Tibial artery (tissue), 4 donors: ENCODE results near the gene POGZ.

Source experiments
- DNase-seq, 2 donors: peaks; one replicate each; pipeline ENCODE4 v3.0.0-alpha.2; 2019
- H3K27ac ChIP-seq, 2 donors: fragments of 200-600 bp; sonication (generic) in 1 of 2; 1 replicate in 1 of 2; 2 replicates in 1 of 2; pipeline ENCODE4 v1.5.1; 2018 to 2019; ENCODE audit warnings: mild to moderate bottlenecking in 1 of 2
- H3K27me3 ChIP-seq, 2 donors: fragments of 200-600 bp; sonication (generic) in 1 of 2; one replicate each; pipeline versions ENCODE4 v1.5.1 to v1.6.0; 2016 to 2019
- H3K36me3 ChIP-seq, 3 donors: fragments of 200-600 bp; sonication (generic) in 2 of 3; one replicate each; pipeline ENCODE4 v1.5.1; 2016 to 2019; ENCODE audit warnings: mild to moderate bottlenecking in 2 of 3
- H3K4me1 ChIP-seq, 4 donors: fragments of 200-600 bp; sonication (generic) in 2 of 4; 1 replicate in 3 of 4; 2 replicates in 1 of 4; pipeline ENCODE4 v1.5.1; 2016 to 2019
- H3K4me3 ChIP-seq, 2 donors: fragments of 200-600 bp; sonication (generic) in 1 of 2; 1 replicate in 1 of 2; 2 replicates in 1 of 2; pipeline ENCODE4 v1.5.1; 2018 to 2019; ENCODE audit warnings: mild to moderate bottlenecking in 2 of 2
- H3K9me3 ChIP-seq, 3 donors: fragments of 200-600 bp; sonication (generic) in 1 of 3; one replicate each; pipeline ENCODE4 v1.5.1; 2016 to 2019
- CTCF ChIP-seq, 2 experiments: fragments of 200-600 bp in 1 of 2; fragments of 450-650 bp in 1 of 2; IDR thresholded peaks; one replicate each; pipeline ENCODE4 v1.5.1; 2017 to 2019; ENCODE audit warnings: antibody characterized with exemption in 2 of 2, mild to moderate bottlenecking in 1 of 2, moderate library complexity in 1 of 2
- intact Hi-C: fragments of 100-400 bp; cut with DNase I; formaldehyde crosslinking; loops from one replicate; pipeline ENCODE4 v1.15.0; 2023; ENCODE audit warnings: low total_unique reads

The POGZ gene

GRCh38 chr1:151495316-151495715 lies 36.0 kb upstream of the POGZ start:
- intact Hi-C loops: no loop called here
- no peak for DNase-seq
- no peaks in the 10 kb centered on the region for H3K9me3 ChIP-seq
- no peak for TF ChIP-seq CTCF (IDR thresholded peaks at IDR 0.05)
- no peaks in the 10 kb centered on the region for H3K27me3 ChIP-seq
- H3K4me1 ChIP-seq: peaks cover 0 to 4% (median 0%) of the 10 kb centered on the region in 4 donors
- H3K4me3 ChIP-seq: no peak overlapping the region
- no peak overlapping the region for H3K27ac ChIP-seq
- no peaks in the 10 kb centered on the region for H3K36me3 ChIP-seq

GRCh38 chr1:151494741-151495281 lies 35.5 kb upstream of the POGZ start:
- no peak for DNase-seq
- intact Hi-C loops: no loop called here
- no peak for TF ChIP-seq CTCF (IDR thresholded peaks at IDR 0.05)
- Histone ChIP-seq H3K4me1 (peaks cover 0 to 4% (median 0%) of the 10 kb centered on the region in 4 donors), H3K9me3 (no peaks in the 10 kb centered on the region), H3K4me3 (no peak overlapping the region), H3K27ac (no peak overlapping the region), H3K36me3 (no peaks in the 10 kb centered on the region), H3K27me3 (no peaks in the 10 kb centered on the region)

GRCh38 chr1:151493042-151493441 lies 33.7 kb upstream of the POGZ start:
- no peak for TF ChIP-seq CTCF (IDR thresholded peaks at IDR 0.05)
- intact Hi-C loops: no loop called here
- Histone ChIP-seq H3K4me1 (peaks cover 0 to 4% (median 0%) of the 10 kb centered on the region in 4 donors), H3K9me3 (no peaks in the 10 kb centered on the region), H3K27ac (no peak overlapping the region), H3K36me3 (no peaks in the 10 kb centered on the region), H3K27me3 (no peaks in the 10 kb centered on the region), H3K4me3 (no peak overlapping the region)
- no peak for DNase-seq

GRCh38 chr1:151492120-151492519 lies 32.8 kb upstream of the POGZ start:
- no peak for TF ChIP-seq CTCF (IDR thresholded peaks at IDR 0.05)
- no peaks in the 10 kb centered on the region for H3K27me3 ChIP-seq
- no peak for DNase-seq
- intact Hi-C loops: no loop called here
- no peak overlapping the region for H3K27ac ChIP-seq
- no peak overlapping the region for H3K4me3 ChIP-seq
- H3K9me3 ChIP-seq: no peaks in the 10 kb centered on the region
- H3K4me1 ChIP-seq: peaks cover 0 to 4% (median 0%) of the 10 kb centered on the region in 4 donors
- H3K36me3 ChIP-seq: no peaks in the 10 kb centered on the region

- DNase-seq: no peak
- Histone ChIP-seq H3K27ac (no peak overlapping the region), H3K27me3 (no peaks in the 10 kb centered on the region), H3K4me1 (peaks cover 0 to 4% (median 0%) of the 10 kb centered on the region in 4 donors), H3K9me3 (no peaks in the 10 kb centered on the region), H3K36me3 (no peaks in the 10 kb centered on the region), H3K4me3 (no peak overlapping the region)
- TF ChIP-seq CTCF (IDR thresholded peaks at IDR 0.05): no peak
- intact Hi-C loops: no loop called here
Observed at GRCh38 chr1:151491641-151492040, 32.3 kb upstream of the POGZ start.

- H3K27ac ChIP-seq: no peak overlapping the region
- no peak for TF ChIP-seq CTCF (IDR thresholded peaks at IDR 0.05)
- H3K36me3 ChIP-seq: no peaks in the 10 kb centered on the region
- no peak overlapping the region for H3K4me3 ChIP-seq
- no peak for DNase-seq
- intact Hi-C loops: no loop called here
- H3K27me3 ChIP-seq: no peaks in the 10 kb centered on the region
- H3K4me1 ChIP-seq: no peaks in the 10 kb centered on the region
- H3K9me3 ChIP-seq: peaks cover 0 to 8% (median 0%) of the 10 kb centered on the region in 3 donors
Observed at GRCh38 chr1:151486557-151486956, 27.3 kb upstream of the POGZ start.
